Activated CD8-positive, alpha-beta T cell treated with anti-CD3 and anti-CD28 coated beads for 36 hours (primary cell): ENCODE data around the gene KCNJ10. TPM values are rescaled to one million over a fixed set of nuclear protein-coding genes. Genes with fewer than 3 reads are reported as not detected.

Experiments
- ATAC-seq: fragments of 200-7000 bp; cut with Tn5 transposase; one replicate; pipeline ENCODE4 v1.10.0; 2021; ENCODE audit warnings: mild to moderate bottlenecking, moderate library complexity
- CTCF ChIA-PET: fragments of 350-600 bp; sonication (Branson Sonifier 250); formaldehyde crosslinking; loops from one replicate; lab custom pipeline; 2021; ENCODE audit warnings: antibody characterized with exemption; lab: Charles Lee
- POLR2A ChIA-PET: fragments of 350-600 bp; sonication (Branson Sonifier 250); formaldehyde crosslinking; loops from one replicate; lab custom pipeline; 2021; ENCODE audit warnings: antibody characterized with exemption; lab: Charles Lee
- DNase-seq: peaks from one replicate; pipeline ENCODE4 v3.0.0-alpha.2; 2020
- H3K27ac Mint-ChIP-seq: one replicate; pipeline ENCODE4 v1.8.0; 2021; ENCODE audit warnings: mild to moderate bottlenecking, mixed read lengths
- H3K27me3 Mint-ChIP-seq: one replicate; pipeline ENCODE4 v1.8.0; 2021; ENCODE audit warnings: mixed read lengths
- H3K36me3 Mint-ChIP-seq: one replicate; pipeline ENCODE4 v1.8.0; 2021; ENCODE audit warnings: low read depth, mixed read lengths
- H3K4me1 Mint-ChIP-seq: one replicate; pipeline ENCODE4 v1.8.0; 2021; ENCODE audit warnings: low read depth, mixed read lengths
- H3K4me3 Mint-ChIP-seq: one replicate; pipeline ENCODE4 v1.8.0; 2021; ENCODE audit warnings: mild to moderate bottlenecking, moderate library complexity, mixed read lengths
- H3K9me3 Mint-ChIP-seq: one replicate; pipeline ENCODE4 v1.8.0; 2021; ENCODE audit warnings: mixed read lengths
- CTCF ChIP-seq: fragments of 200-600 bp; IDR thresholded peaks from one replicate; pipeline ENCODE4 v1.8.0; 2022; ENCODE audit warnings: antibody characterized with exemption, mild to moderate bottlenecking
- intact Hi-C: fragments of 100-400 bp; cut with micrococcal nuclease; formaldehyde crosslinking; loops from one replicate; pipeline ENCODE4 v1.10.0; 2022
- total RNA-seq, 2 experiments: library from RNA; stranded (reverse); gene quantifications; one replicate each; pipeline ENCODE4 v1.2.3, GENCODE V29; 2021

Gene KCNJ10
- total RNA-seq, 2 experiments from 2014 or later, result 0.14 to 0.29 TPM

- peaks cover 7% of the 10 kb centered on the region for H3K36me3 Mint-ChIP-seq
- no peak for TF ChIP-seq CTCF
- CTCF ChIA-PET, result interaction anchor here (0.8 to 5.0 kb wide), 13 partner anchors 9 to 232 kb away, joined by 3 to 66 read pairs (median 6); partner anchors contain the start of gene TAGLN2
- no peaks in the 10 kb centered on the region for H3K9me3 Mint-ChIP-seq
- intact Hi-C loops, result loop anchor here (10.0 kb wide), 1 partner anchor 54 kb away; the partner anchor contains the start of gene KCNJ9
- ATAC-seq (peak; percentile 22), DNase-seq (peak; percentile 11)
- no peaks in the 10 kb centered on the region for H3K27me3 Mint-ChIP-seq
- peak overlapping the region; percentile 88 for H3K4me3 Mint-ChIP-seq
- peaks cover 32% of the 10 kb centered on the region for H3K4me1 Mint-ChIP-seq
- POLR2A ChIA-PET, result interaction anchor here (0.6 to 2.9 kb wide), 12 partner anchors 8 to 314 kb away, joined by 3 to 20 read pairs (median 5); partner anchors contain the start of genes KCNJ9 and TAGLN2
- peak overlapping the region; percentile 81 for H3K27ac Mint-ChIP-seq
Observed at GRCh38 chr1:160030657-160031364, 39.1 kb downstream of the KCNJ10 start.

- ATAC-seq (no peak), DNase-seq (no peak)
- no peak for TF ChIP-seq CTCF
- intact Hi-C loops, result no loop called here
- Mint-ChIP-seq H3K4me3 (no peak overlapping the region), H3K36me3 (peaks cover 7% of the 10 kb centered on the region), H3K4me1 (peaks cover 30% of the 10 kb centered on the region), H3K27ac (no peak overlapping the region), H3K9me3 (no peaks in the 10 kb centered on the region), H3K27me3 (no peaks in the 10 kb centered on the region)
- CTCF ChIA-PET, result interaction anchor here (0.6 kb wide), 1 partner anchor 18 kb away, joined by 3 read pairs; no protein-coding TSS in a partner anchor
- POLR2A ChIA-PET, result no interaction called here
Observed at GRCh38 chr1:160028426-160028825, 41.5 kb downstream of the KCNJ10 start.

- H3K36me3 Mint-ChIP-seq, result peaks cover 7% of the 10 kb centered on the region
Observed at GRCh38 chr1:160025314-160025713, 44.6 kb downstream of the KCNJ10 start.

GRCh38 chr1:160024195-160024905, 45.6 kb downstream of the KCNJ10 start:
- H3K27me3 Mint-ChIP-seq, result no peaks in the 10 kb centered on the region
- POLR2A ChIA-PET, result interaction anchor here (1.3 kb wide), 1 partner anchor 8 kb away, joined by 5 read pairs; the partner anchor contains the start of gene PIGM
- H3K4me3 Mint-ChIP-seq, result no peak overlapping the region
- DNase-seq (no peak), ATAC-seq (no peak)
- TF ChIP-seq CTCF, result no peak
- peaks cover 12% of the 10 kb centered on the region for H3K4me1 Mint-ChIP-seq
- H3K27ac Mint-ChIP-seq, result no peak overlapping the region
- H3K36me3 Mint-ChIP-seq, result peaks cover 7% of the 10 kb centered on the region
- CTCF ChIA-PET, result interaction anchor here (0.7 to 12.3 kb wide), 7 partner anchors 9 to 87 kb away, joined by 3 to 142 read pairs (median 3); no protein-coding TSS in a partner anchor
- intact Hi-C loops, result no loop called here
- no peaks in the 10 kb centered on the region for H3K9me3 Mint-ChIP-seq

More at GRCh38 chr1:160025314-160025713, 44.6 kb downstream of the KCNJ10 start:
- DNase-seq (no peak), ATAC-seq (no peak)
- Mint-ChIP-seq H3K4me3 (no peak overlapping the region), H3K4me1 (peaks cover 17% of the 10 kb centered on the region), H3K9me3 (no peaks in the 10 kb centered on the region), H3K27ac (no peak overlapping the region), H3K27me3 (no peaks in the 10 kb centered on the region)
- intact Hi-C loops, result no loop called here
- POLR2A ChIA-PET, result no interaction called here
- TF ChIP-seq CTCF, result no peak
- CTCF ChIA-PET, result interaction anchor here (1.0 to 12.3 kb wide), 2 partner anchors 18 to 21 kb away, joined by 4 to 142 read pairs; no protein-coding TSS in a partner anchor
